ENCODE results near the gene CLIP2. TPM values are rescaled to one million over a fixed set of nuclear protein-coding genes. Genes with fewer than 3 reads are reported as not detected.

CLIP2 gene
- total RNA-seq, 1 experiment from 2014 or later, result 21.6 TPM

GRCh38 chr7:74300926-74301325 is 11.7 kb downstream of the CLIP2 start:
- no CpG with 5 or more reads among the region's 4 CpGs for WGBS (ENCODE audit: extremely low coverage, insufficient read length, low lambda C conversion rate)

More at GRCh38 chr7:74300926-74301325, 11.7 kb downstream of the CLIP2 start:
- DNase-seq, result no peak
- Mint-ChIP-seq H3K4me1 (no peaks in the 10 kb centered on the region), H3K27ac (no peak overlapping the region), H3K27me3 (ENCODE audit: low read depth) (no peaks in the 10 kb centered on the region), H3K4me3 (no peak overlapping the region), H3K36me3 (ENCODE audit: insufficient read depth in 1 of 3, low read depth in 3 of 3) (peaks cover 2 to 8% (median 7%) of the 10 kb centered on the region in 3 experiments; a peak in 5 of 7 replicates), H3K9me3 (0 out of 5 replicates have a peak, but pooled peaks cover 0 to 2% of the 10 kb centered on the region in 2 experiments)
- Histone ChIP-seq H4K5ac (ENCODE audit: insufficient read length, low read depth, low read length) (no peak overlapping the region), H3K4me1 (ENCODE audit: insufficient read depth, low read length) (no peaks in the 10 kb centered on the region), H3K23ac (ENCODE audit: insufficient read length, low read depth, low read length) (no peak overlapping the region), H3K27me3 (ENCODE audit: insufficient read depth, low read length) (no peaks in the 10 kb centered on the region), H2AK5ac (ENCODE audit: insufficient read length, low read length) (no peak overlapping the region), H3T11ph (ENCODE audit: low read length) (no peak overlapping the region), H2AFZ (ENCODE audit: low read length) (no peak overlapping the region), H3K4me2 (ENCODE audit: insufficient read depth, insufficient read length, low read length) (no peak overlapping the region), H3K79me1 (ENCODE audit: insufficient read depth, low read depth, low read length, poor library complexity, severe bottlenecking) (peaks cover 5% of the 10 kb centered on the region), H3K23me2 (ENCODE audit: insufficient read length, low read depth, low read length, poor library complexity, severe bottlenecking) (no peaks in the 10 kb centered on the region), H2BK15ac (ENCODE audit: low read depth, low read length) (no peak overlapping the region), H3K56ac (ENCODE audit: insufficient read length, low read depth, low read length) (no peak overlapping the region), H2BK120ac (ENCODE audit: low read depth, low read length, poor library complexity, severe bottlenecking) (no peak overlapping the region), H3K9me3 (ENCODE audit: control insufficient read depth, low read depth, low read length) (no peaks in the 10 kb centered on the region), H4K20me1 (ENCODE audit: control insufficient read depth, insufficient read depth, insufficient read length) (no peaks in the 10 kb centered on the region), H3K14ac (ENCODE audit: insufficient read depth, low read length) (no peak overlapping the region), H4K8ac (replicated peaks; ENCODE audit: insufficient read length, low read depth, low read length) (no peak overlapping the region), H3K18ac (ENCODE audit: insufficient read length, low read depth, low read length) (no peak overlapping the region), H3K27ac (ENCODE audit: insufficient read length, low read depth, low read length) (no peak overlapping the region), H3K9ac (ENCODE audit: extremely low read depth, insufficient read length, low read length) (no peak overlapping the region), H3K4ac (ENCODE audit: low read depth, low read length) (no peak overlapping the region), H2BK5ac (ENCODE audit: insufficient read length, low read length) (no peak overlapping the region), H4K91ac (ENCODE audit: insufficient read length, low read depth, low read length) (no peak overlapping the region), H2BK12ac (ENCODE audit: insufficient read length, low read depth, low read length) (no peak overlapping the region), H2BK20ac (ENCODE audit: low read depth, low read length, poor library complexity, severe bottlenecking) (no peak overlapping the region), H3K79me2 (ENCODE audit: insufficient read depth, low read length) (peaks cover 3% of the 10 kb centered on the region; the same call in 1 of the 2 replicates)
- no peak for TF ChIP-seq CTCF (conservative IDR thresholded peaks at IDR 0.05)

All from H9 (cell line).